HEK293 (cell line): ENCODE data around the gene WAC.

Experiments used
- CTCF ChIA-PET: fragments of 350-600 bp; formaldehyde crosslinking; extraction: SDS; loops from one replicate; lab custom pipeline; 2021; ENCODE audit warnings: antibody characterized with exemption; lab: Yijun Ruan, JAX
- POLR2A ChIA-PET: fragments of 300-600 bp; formaldehyde crosslinking; extraction: SDS; loops from one replicate; lab custom pipeline; 2020; ENCODE audit warnings: antibody characterized with exemption, inconsistent platforms; lab: Yijun Ruan, JAX
- H3K27ac ChIP-seq: fragments of 200-500 bp; sonication (Bioruptor generic); 2 replicates; pipeline ENCODE4 v1.5.1; 2014; ENCODE audit warnings: low read depth, low read length, control low read depth, inconsistent platforms; ENCODE audit errors: extremely low read depth
- H3K36me3 ChIP-seq, 2 experiments: fragments of 200-500 bp in 1 of 2; sonication (Bioruptor generic) in 1 of 2; 1 replicate in 1 of 2; 2 replicates in 1 of 2; pipeline ENCODE4 v1.5.1; 2014 to 2017; ENCODE audit warnings: inconsistent platforms in 2 of 2, low read length in 2 of 2; ENCODE audit not compliant: control insufficient read depth in 2 of 2, insufficient read depth in 1 of 2
- H3K4me1 ChIP-seq: fragments of 200-500 bp; sonication (Bioruptor generic); 2 replicates; pipeline ENCODE4 v1.5.1; 2014; ENCODE audit warnings: mild to moderate bottlenecking, low read length, inconsistent platforms; ENCODE audit not compliant: control insufficient read depth, insufficient read depth
- H3K4me3 ChIP-seq: 2 replicates; pipeline ENCODE4 v1.5.1; 2011; ENCODE audit warnings: low read depth, mild to moderate bottlenecking, control low read depth, low read length, moderate library complexity
- H3K9me3 ChIP-seq: fragments of 200-500 bp; sonication (Bioruptor generic); 2 replicates; pipeline ENCODE4 v1.5.1; 2014; ENCODE audit warnings: low read depth, low read length, inconsistent platforms; ENCODE audit not compliant: control insufficient read depth, insufficient read depth
- ATF2 ChIP-seq: fragments of 450-650 bp; formaldehyde crosslinking; IDR thresholded peaks from 2 replicates; pipeline ENCODE4 v1.5.1; 2016; ENCODE audit warnings: missing biosample characterization, missing genetic modification characterization, low read depth
- PRDM4 ChIP-seq: fragments of 450-650 bp; formaldehyde crosslinking; IDR thresholded peaks from 2 replicates; pipeline ENCODE4 v1.5.1; 2017; ENCODE audit warnings: missing biosample characterization, missing genetic modification characterization
- SP2 ChIP-seq: fragments of 450-650 bp; formaldehyde crosslinking; IDR thresholded peaks from 2 replicates; pipeline ENCODE4 v1.5.1; 2016; ENCODE audit warnings: missing biosample characterization, missing genetic modification characterization
- YY1 ChIP-seq: fragments of 450-650 bp; formaldehyde crosslinking; IDR thresholded peaks from 2 replicates; pipeline ENCODE4 v1.5.1; 2018; ENCODE audit warnings: missing biosample characterization, missing genetic modification characterization
- ZBTB8A ChIP-seq: fragments of 450-650 bp; formaldehyde crosslinking; IDR thresholded peaks from 2 replicates; pipeline ENCODE4 v1.5.1; 2016; ENCODE audit warnings: missing biosample characterization, missing genetic modification characterization
- ZNF148 ChIP-seq: fragments of 450-650 bp; formaldehyde crosslinking; IDR thresholded peaks from 2 replicates; pipeline ENCODE4 v1.5.0; 2017; ENCODE audit warnings: missing biosample characterization, missing genetic modification characterization, borderline replicate concordance
- ZNF214 ChIP-seq: fragments of 450-650 bp; formaldehyde crosslinking; IDR thresholded peaks from 2 replicates; pipeline ENCODE4 v1.5.1; 2017; ENCODE audit warnings: missing biosample characterization, mild to moderate bottlenecking, missing genetic modification characterization, borderline replicate concordance
- ZNF24 ChIP-seq: fragments of 450-650 bp; formaldehyde crosslinking; IDR thresholded peaks from 2 replicates; pipeline ENCODE4 v1.5.1; 2016; ENCODE audit warnings: missing biosample characterization, missing genetic modification characterization
- ZNF26 ChIP-seq: fragments of 450-650 bp; formaldehyde crosslinking; IDR thresholded peaks from 2 replicates; pipeline ENCODE4 v1.5.1; 2016; ENCODE audit warnings: missing biosample characterization, missing genetic modification characterization
- ZNF548 ChIP-seq: fragments of 450-650 bp; formaldehyde crosslinking; IDR thresholded peaks from 2 replicates; pipeline ENCODE4 v1.5.1; 2016; ENCODE audit warnings: missing biosample characterization, missing genetic modification characterization
- ZNF549 ChIP-seq: fragments of 450-650 bp; IDR thresholded peaks from 2 replicates; pipeline ENCODE4 v1.5.1; 2018; ENCODE audit warnings: missing biosample characterization, missing genetic modification characterization, mild to moderate bottlenecking, inconsistent platforms, moderate library complexity
- ZNF621 ChIP-seq: fragments of 450-650 bp; formaldehyde crosslinking; IDR thresholded peaks from 2 replicates; pipeline ENCODE4 v1.5.1; 2017; ENCODE audit warnings: missing biosample characterization, missing genetic modification characterization
- ZSCAN18 ChIP-seq: fragments of 450-650 bp; formaldehyde crosslinking; IDR thresholded peaks from 2 replicates; pipeline ENCODE4 v1.5.1; 2016; ENCODE audit warnings: missing biosample characterization, missing genetic modification characterization
- TF ChIP-seq, protein P1 (sequence below): fragments of 450-650 bp; formaldehyde crosslinking; IDR thresholded peaks from 2 replicates; pipeline ENCODE4 v1.5.1; 2016; ENCODE audit warnings: missing biosample characterization, missing genetic modification characterization
- TF ChIP-seq, protein P2 (sequence below): fragments of 450-650 bp; formaldehyde crosslinking; IDR thresholded peaks from 2 replicates; pipeline ENCODE4 v1.5.1; 2016; ENCODE audit warnings: missing biosample characterization, missing genetic modification characterization
- TF ChIP-seq, protein P3 (sequence below): fragments of 450-650 bp; formaldehyde crosslinking; IDR thresholded peaks from 2 replicates; pipeline ENCODE4 v1.5.1; 2016; ENCODE audit warnings: missing biosample characterization, missing genetic modification characterization

The WAC gene

GRCh38 chr10:28668363-28669226 is 135.7 kb downstream of the WAC start (continued):
- TF ChIP-seq, protein P1, sequence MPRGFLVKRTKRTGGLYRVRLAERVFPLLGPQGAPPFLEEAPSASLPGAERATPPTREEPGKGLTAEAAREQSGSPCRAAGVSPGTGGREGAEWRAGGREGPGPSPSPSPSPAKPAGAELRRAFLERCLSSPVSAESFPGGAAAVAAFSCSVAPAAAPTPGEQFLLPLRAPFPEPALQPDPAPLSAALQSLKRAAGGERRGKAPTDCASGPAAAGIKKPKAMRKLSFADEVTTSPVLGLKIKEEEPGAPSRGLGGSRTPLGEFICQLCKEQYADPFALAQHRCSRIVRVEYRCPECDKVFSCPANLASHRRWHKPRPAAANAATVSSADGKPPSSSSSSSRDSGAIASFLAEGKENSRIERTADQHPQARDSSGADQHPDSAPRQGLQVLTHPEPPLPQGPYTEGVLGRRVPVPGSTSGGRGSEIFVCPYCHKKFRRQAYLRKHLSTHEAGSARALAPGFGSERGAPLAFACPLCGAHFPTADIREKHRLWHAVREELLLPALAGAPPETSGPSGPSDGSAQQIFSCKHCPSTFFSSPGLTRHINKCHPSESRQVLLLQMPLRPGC = no peak
- TF ChIP-seq ZSCAN18 (tag by site-specific recombination) (no peak), SP2 (tag by site-specific recombination) (peak; percentile 34), PRDM4 (peak; percentile 45; the same call in 1 of the 2 replicates)
- TF ChIP-seq, protein P2, sequence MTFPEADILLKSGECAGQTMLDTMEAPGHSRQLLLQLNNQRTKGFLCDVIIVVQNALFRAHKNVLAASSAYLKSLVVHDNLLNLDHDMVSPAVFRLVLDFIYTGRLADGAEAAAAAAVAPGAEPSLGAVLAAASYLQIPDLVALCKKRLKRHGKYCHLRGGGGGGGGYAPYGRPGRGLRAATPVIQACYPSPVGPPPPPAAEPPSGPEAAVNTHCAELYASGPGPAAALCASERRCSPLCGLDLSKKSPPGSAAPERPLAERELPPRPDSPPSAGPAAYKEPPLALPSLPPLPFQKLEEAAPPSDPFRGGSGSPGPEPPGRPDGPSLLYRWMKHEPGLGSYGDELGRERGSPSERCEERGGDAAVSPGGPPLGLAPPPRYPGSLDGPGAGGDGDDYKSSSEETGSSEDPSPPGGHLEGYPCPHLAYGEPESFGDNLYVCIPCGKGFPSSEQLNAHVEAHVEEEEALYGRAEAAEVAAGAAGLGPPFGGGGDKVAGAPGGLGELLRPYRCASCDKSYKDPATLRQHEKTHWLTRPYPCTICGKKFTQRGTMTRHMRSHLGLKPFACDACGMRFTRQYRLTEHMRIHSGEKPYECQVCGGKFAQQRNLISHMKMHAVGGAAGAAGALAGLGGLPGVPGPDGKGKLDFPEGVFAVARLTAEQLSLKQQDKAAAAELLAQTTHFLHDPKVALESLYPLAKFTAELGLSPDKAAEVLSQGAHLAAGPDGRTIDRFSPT (tag by site-specific recombination) = peak; percentile 43

DNA sequence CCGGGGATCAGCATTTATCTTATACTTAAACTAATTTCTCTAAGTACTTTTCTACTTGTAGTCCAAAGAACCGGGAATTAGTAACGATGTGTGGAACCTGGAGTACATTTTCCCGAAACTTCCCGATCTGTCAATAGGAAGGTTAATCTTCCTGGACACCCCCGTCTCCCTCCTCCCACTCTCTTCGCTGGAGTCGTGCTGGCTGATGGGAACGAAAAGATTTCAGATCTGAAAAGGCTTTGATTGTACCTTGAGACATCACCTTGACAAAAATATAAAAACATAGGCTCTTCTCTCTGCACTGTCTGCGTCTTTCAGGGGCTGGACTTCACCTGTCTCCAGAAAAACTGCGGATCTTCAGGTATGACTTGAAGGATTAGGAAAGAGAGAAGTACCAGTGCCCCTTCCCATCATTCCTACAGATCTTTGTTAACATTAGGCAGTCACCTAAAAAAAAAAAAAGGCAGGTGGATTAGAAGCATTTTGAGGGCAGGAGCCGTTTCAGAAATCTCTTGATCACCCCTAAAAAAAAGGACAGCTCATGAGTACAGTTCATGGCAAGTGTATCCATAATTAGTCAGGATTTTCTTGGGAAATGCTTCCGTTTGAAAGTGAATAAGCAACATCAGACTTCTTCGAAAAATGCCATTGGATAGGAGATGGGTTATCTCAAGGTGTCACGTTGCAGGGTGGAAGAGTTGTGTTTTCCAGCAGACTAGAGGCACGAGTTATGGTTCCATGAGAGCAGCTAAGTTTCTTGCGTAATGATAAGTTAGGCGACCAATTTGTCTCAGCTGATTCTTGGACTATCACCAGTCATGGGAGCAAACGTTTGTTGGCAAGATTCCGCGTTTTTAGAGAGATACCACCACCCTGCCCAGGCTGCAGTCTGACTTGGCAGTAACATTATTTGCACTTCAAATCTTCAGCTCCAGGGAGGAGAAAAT is 136.6 kb downstream of the WAC start:
- ChIA-PET POLR2A (interaction anchor here (0.7 to 2.2 kb wide), 8 partner anchors 8 to 585 kb away, joined by 3 to 11 read pairs (median 4); partner anchors contain the start of gene BAMBI), CTCF (interaction anchor here (0.6 to 2.4 kb wide), 3 partner anchors 322 to 357 kb away, joined by 3 to 8 read pairs (median 3); no protein-coding TSS in a partner anchor)
- H3K4me1 ChIP-seq = peaks cover 10% of the 10 kb centered on the region; the same call in 1 of the 2 replicates
- no peaks in the 10 kb centered on the region for H3K36me3 ChIP-seq
- H3K27ac ChIP-seq = peak overlapping the region; percentile 45; the same call in 1 of the 2 replicates
- H3K9me3 ChIP-seq = no peaks in the 10 kb centered on the region
- H3K4me3 ChIP-seq = peak overlapping the region; percentile 50
- TF ChIP-seq ZNF214 (tag by site-specific recombination) (no peak), ZNF621 (tag by site-specific recombination) (no peak), ZNF148 (tag by site-specific recombination) (no peak), YY1 (tag by site-specific recombination) (peak; percentile 2; the same call in 1 of the 2 replicates), ZNF549 (tag by site-specific recombination) (no peak), ZBTB8A (tag by site-specific recombination) (no peak), ZNF26 (tag by site-specific recombination) (no peak), ZNF24 (tag by site-specific recombination) (no peak), ATF2 (tag by site-specific recombination) (no peak), ZNF548 (tag by site-specific recombination) (no peak)
- TF ChIP-seq, protein P3, sequence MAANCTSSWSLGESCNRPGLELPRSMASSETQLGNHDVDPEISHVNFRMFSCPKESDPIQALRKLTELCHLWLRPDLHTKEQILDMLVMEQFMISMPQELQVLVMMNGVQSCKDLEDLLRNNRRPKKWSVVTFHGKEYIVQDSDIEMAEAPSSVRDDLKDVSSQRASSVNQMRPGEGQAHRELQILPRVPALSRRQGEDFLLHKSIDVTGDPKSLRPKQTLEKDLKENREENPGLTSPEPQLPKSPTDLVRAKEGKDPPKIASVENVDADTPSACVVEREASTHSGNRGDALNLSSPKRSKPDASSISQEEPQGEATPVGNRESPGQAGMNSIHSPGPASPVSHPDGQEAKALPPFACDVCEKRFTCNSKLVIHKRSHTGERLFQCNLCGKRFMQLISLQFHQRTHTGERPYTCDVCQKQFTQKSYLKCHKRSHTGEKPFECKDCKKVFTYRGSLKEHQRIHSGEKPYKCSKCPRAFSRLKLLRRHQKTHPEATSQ (tag by site-specific recombination) = no peak
